Mesenchymal stem cell (in vitro differentiated cells and primary cell): ENCODE measurements around the gene G3BP2.
"Not testable (repeated sequence)": the region's sequence is repeated elsewhere in the genome, so short reads cannot be mapped to it uniquely, and the experiment has no call there.

Experiments used
- DNase-seq: peaks from one replicate; pipeline ENCODE4 v3.0.0-alpha.2; 2013
- H2AFZ ChIP-seq: one replicate; pipeline ENCODE4 v1.6.1; 2013; ENCODE audit warnings: low read depth, mild to moderate bottlenecking, control low read depth, inconsistent platforms, low read length, moderate library complexity
- H2AK5ac ChIP-seq: 2 replicates; pipeline ENCODE4 v1.6.1; 2013; ENCODE audit warnings: low read length, moderate library complexity, mild to moderate bottlenecking, inconsistent platforms; ENCODE audit not compliant: severe bottlenecking
- H2BK120ac ChIP-seq: one replicate; pipeline ENCODE4 v1.6.1; 2013; ENCODE audit warnings: low read depth, mild to moderate bottlenecking, inconsistent platforms, low read length, moderate library complexity
- H2BK12ac ChIP-seq, 2 experiments: one replicate each; pipeline ENCODE4 v1.6.1; 2013; ENCODE audit warnings: inconsistent platforms in 2 of 2, low read length in 2 of 2, mild to moderate bottlenecking in 2 of 2, moderate library complexity in 2 of 2, control low read depth in 1 of 2
- H2BK15ac ChIP-seq: one replicate; pipeline ENCODE4 v1.6.1; 2013; ENCODE audit warnings: mild to moderate bottlenecking, low read depth, inconsistent platforms; ENCODE audit not compliant: poor library complexity, severe bottlenecking
- H2BK5ac ChIP-seq: 2 replicates; pipeline ENCODE4 v1.6.1; 2013; ENCODE audit warnings: low read depth, mild to moderate bottlenecking, low read length, control low read depth, inconsistent platforms; ENCODE audit not compliant: poor library complexity, severe bottlenecking
- H3K14ac ChIP-seq, 2 experiments: one replicate each; pipeline ENCODE4 v1.6.1; 2013; ENCODE audit warnings: inconsistent platforms in 2 of 2, low read length in 2 of 2, control low read depth in 1 of 2, mild to moderate bottlenecking in 1 of 2, moderate library complexity in 1 of 2
- H3K18ac ChIP-seq, 2 experiments: one replicate each; pipeline ENCODE4 v1.6.1; 2013; ENCODE audit warnings: inconsistent platforms in 2 of 2, low read length in 2 of 2, control low read depth in 1 of 2, low read depth in 1 of 2, mild to moderate bottlenecking in 1 of 2
- H3K23ac ChIP-seq, 2 experiments: one replicate each; pipeline ENCODE4 v1.6.1; 2013; ENCODE audit warnings: inconsistent platforms in 2 of 2, low read length in 2 of 2, mild to moderate bottlenecking in 2 of 2, moderate library complexity in 2 of 2, control low read depth in 1 of 2
- H3K27ac ChIP-seq: 2 replicates; pipeline ENCODE4 v1.5.1; 2013; ENCODE audit warnings: mild to moderate bottlenecking, moderate library complexity, low read length, control low read depth, inconsistent platforms; ENCODE audit not compliant: poor library complexity, severe bottlenecking
- H3K27me3 ChIP-seq, 2 experiments: 2 replicates each; pipeline versions ENCODE4 v1.6.1 to v1.7.0; 2013; ENCODE audit warnings: low read length in 2 of 2, mild to moderate bottlenecking in 2 of 2, moderate library complexity in 2 of 2, control low read depth in 1 of 2, inconsistent platforms in 1 of 2; ENCODE audit not compliant: control insufficient read depth in 1 of 2, insufficient read depth in 1 of 2
- H3K36me3 ChIP-seq, 2 experiments: 2 replicates each; pipeline versions ENCODE4 v1.6.1 to v1.7.0; 2013; ENCODE audit warnings: low read length in 2 of 2, control low read depth in 1 of 2, inconsistent platforms in 1 of 2, low read depth in 1 of 2, mild to moderate bottlenecking in 1 of 2; ENCODE audit not compliant: insufficient read depth in 2 of 2, control insufficient read depth in 1 of 2
- H3K4ac ChIP-seq, 2 experiments: one replicate each; pipeline ENCODE4 v1.6.1; 2013; ENCODE audit warnings: inconsistent platforms in 2 of 2, low read length in 2 of 2, mild to moderate bottlenecking in 2 of 2, moderate library complexity in 2 of 2, control low read depth in 1 of 2, low read depth in 1 of 2
- H3K4me1 ChIP-seq: 2 replicates; pipeline ENCODE4 v1.6.1; 2013; ENCODE audit warnings: low read depth, low read length, control low read depth; ENCODE audit not compliant: control insufficient read depth, insufficient read depth
- H3K4me2 ChIP-seq: 2 replicates; pipeline ENCODE4 v1.6.1; 2013; ENCODE audit warnings: low read length, mild to moderate bottlenecking, inconsistent platforms; ENCODE audit not compliant: poor library complexity, severe bottlenecking
- H3K4me3 ChIP-seq, 2 experiments: 2 replicates each; pipeline versions ENCODE4 v1.5.1 to v1.7.0; 2013; ENCODE audit warnings: low read length in 2 of 2, mild to moderate bottlenecking in 2 of 2, control low read depth in 1 of 2, low read depth in 1 of 2; ENCODE audit not compliant: insufficient read depth in 1 of 2
- H3K79me1 ChIP-seq: replicated peaks from 2 replicates; pipeline ENCODE4 v1.6.1; 2013; ENCODE audit warnings: mild to moderate bottlenecking, control low read depth, low read length, inconsistent platforms; ENCODE audit not compliant: poor library complexity, severe bottlenecking
- H3K9ac ChIP-seq: 2 replicates; pipeline ENCODE4 v1.7.0; 2013; ENCODE audit warnings: mild to moderate bottlenecking, low read length, moderate library complexity
- H3K9me3 ChIP-seq: 2 replicates; pipeline ENCODE4 v1.7.0; 2013; ENCODE audit warnings: mild to moderate bottlenecking, low read length; ENCODE audit not compliant: control insufficient read depth
- H4K8ac ChIP-seq: one replicate; pipeline ENCODE4 v1.6.1; 2013; ENCODE audit warnings: inconsistent platforms, mild to moderate bottlenecking, low read length, moderate library complexity
- H4K91ac ChIP-seq: one replicate; pipeline ENCODE4 v1.6.1; 2013; ENCODE audit warnings: mild to moderate bottlenecking, low read length, inconsistent platforms
- WGBS: methylation state at CpG from one replicate; pipeline ENCODE4 v1.1.7; 2013; ENCODE audit warnings: mixed read lengths; 5-methylcytosine and 5-hydroxymethylcytosine counted together

G3BP2 gene

GRCh38 chr4:75664604-75665003, 8.6 kb downstream of the G3BP2 start:
- 94% methylated on average over 3 of the region's 3 CpGs for WGBS
- peaks cover 3 to 27% of the 10 kb centered on the region in 2 experiments for H3K36me3 ChIP-seq

GRCh38 chr4:75662626-75663025, 10.6 kb downstream of the G3BP2 start:
- Histone ChIP-seq H3K4ac (no peak overlapping the region), H3K4me2 (no peak overlapping the region), H2BK120ac (no peak overlapping the region), H2BK5ac (no peak overlapping the region), H3K36me3 (peaks cover 3 to 45% of the 10 kb centered on the region in 2 experiments), H3K9me3 (no peaks in the 10 kb centered on the region), H3K27me3 (no peaks in the 10 kb centered on the region), H3K18ac (no peak overlapping the region), H3K4me3 (no peak overlapping the region), H2AFZ (no peak overlapping the region), H3K4me1 (peaks cover 3% of the 10 kb centered on the region), H2AK5ac (no peak overlapping the region), H2BK12ac (no peak overlapping the region), H3K14ac (no peak overlapping the region), H3K79me1 (peaks cover 2% of the 10 kb centered on the region), H3K9ac (no peak overlapping the region), H3K27ac (no peak overlapping the region), H4K8ac (no peak overlapping the region), H2BK15ac (no peak overlapping the region), H3K23ac (no peak overlapping the region), H4K91ac (no peak overlapping the region)
- 86% methylated on average over 2 of the region's 2 CpGs for WGBS
- DNase-seq = peak; percentile 17

More at GRCh38 chr4:75664604-75665003, 8.6 kb downstream of the G3BP2 start:
- H2BK5ac ChIP-seq, H2AK5ac ChIP-seq, H3K4ac ChIP-seq, H3K79me1 ChIP-seq, H3K9me3 ChIP-seq, H2BK15ac ChIP-seq, H3K23ac ChIP-seq, DNase-seq, H4K91ac ChIP-seq, H3K18ac ChIP-seq, H3K4me2 ChIP-seq, H4K8ac ChIP-seq, H3K4me1 ChIP-seq, H2BK12ac ChIP-seq, H3K27me3 ChIP-seq, H3K9ac ChIP-seq, H2BK120ac ChIP-seq, H3K14ac ChIP-seq, H2AFZ ChIP-seq, H3K4me3 ChIP-seq, H3K27ac ChIP-seq: not testable (repeated sequence)

- H3K27ac ChIP-seq = no peak overlapping the region
- no peak overlapping the region for H3K4me3 ChIP-seq
- peaks cover 4% of the 10 kb centered on the region for H3K79me1 ChIP-seq
- no peak overlapping the region for H4K91ac ChIP-seq
- no peak overlapping the region for H2AK5ac ChIP-seq
- no peaks in the 10 kb centered on the region for H3K9me3 ChIP-seq
- H3K27me3 ChIP-seq = no peaks in the 10 kb centered on the region
- no peak overlapping the region for H3K4ac ChIP-seq
- no peak overlapping the region for H3K23ac ChIP-seq
- DNase-seq = peak; percentile 22
- peaks cover 3 to 62% of the 10 kb centered on the region in 2 experiments for H3K36me3 ChIP-seq
- H3K4me2 ChIP-seq = no peak overlapping the region
- H3K18ac ChIP-seq = no peak overlapping the region
- H3K14ac ChIP-seq = no peak overlapping the region
- H2BK12ac ChIP-seq = no peak overlapping the region
- H2BK120ac ChIP-seq = no peak overlapping the region
- H3K4me1 ChIP-seq = peaks cover 3% of the 10 kb centered on the region
- H2BK15ac ChIP-seq = no peak overlapping the region
- H2AFZ ChIP-seq = no peak overlapping the region
- H4K8ac ChIP-seq = no peak overlapping the region
- WGBS = no CpG with 5 or more reads among the region's 2 CpGs
- no peak overlapping the region for H3K9ac ChIP-seq
- H2BK5ac ChIP-seq = no peak overlapping the region
Measured at GRCh38 chr4:75660491-75660890, 12.7 kb downstream of the G3BP2 start.

GRCh38 chr4:75659512-75660031, 13.6 kb downstream of the G3BP2 start:
- Histone ChIP-seq H3K23ac (no peak overlapping the region), H3K18ac (no peak overlapping the region), H2AK5ac (no peak overlapping the region), H4K8ac (no peak overlapping the region), H3K4me3 (no peak overlapping the region), H3K79me1 (peaks cover 6% of the 10 kb centered on the region), H3K4me1 (no peaks in the 10 kb centered on the region), H3K27ac (no peak overlapping the region), H3K14ac (no peak overlapping the region), H2BK12ac (no peak overlapping the region), H2BK5ac (no peak overlapping the region), H3K36me3 (peaks cover 3 to 72% of the 10 kb centered on the region in 2 experiments), H2AFZ (no peak overlapping the region), H3K9me3 (no peaks in the 10 kb centered on the region), H3K9ac (no peak overlapping the region), H3K4me2 (no peak overlapping the region), H3K4ac (no peak overlapping the region), H2BK15ac (no peak overlapping the region), H2BK120ac (no peak overlapping the region), H4K91ac (no peak overlapping the region), H3K27me3 (no peaks in the 10 kb centered on the region)
- no peak for DNase-seq
- WGBS = 100% methylated on average over 1 of the region's 1 CpG
